SK-N-SH treated with all-trans-retinoic acid at 6 μM for 48 hours (cell line): Measurements from ENCODE around the gene MATK.

ENCODE experiments used
- CSDC2 ChIP-seq: fragments of 250-450 bp; sonication (Bioruptor Pico); IDR thresholded peaks from 2 replicates; pipeline ENCODE4 v1.5.0; 2020; ENCODE audit warnings: mild to moderate bottlenecking, moderate library complexity
- ESRRG ChIP-seq: fragments of 250-450 bp; sonication (Bioruptor Pico); IDR thresholded peaks from 2 replicates; pipeline ENCODE4 v1.6.1; 2021; ENCODE audit warnings: mild to moderate bottlenecking
- PATZ1 ChIP-seq: fragments of 250-450 bp; sonication (Bioruptor Pico); IDR thresholded peaks from 2 replicates; pipeline ENCODE4 v1.8.0; 2020; ENCODE audit warnings: mild to moderate bottlenecking, moderate library complexity, borderline replicate concordance
- PPARA ChIP-seq: fragments of 250-450 bp; sonication (Bioruptor Pico); IDR thresholded peaks from 2 replicates; pipeline ENCODE4 v1.5.0; 2020; ENCODE audit warnings: mild to moderate bottlenecking, borderline replicate concordance
- RARB ChIP-seq: fragments of 250-450 bp; sonication (Bioruptor Pico); IDR thresholded peaks from 2 replicates; pipeline ENCODE4 v1.8.0; 2021; ENCODE audit warnings: mild to moderate bottlenecking, moderate library complexity
- SNAI2 ChIP-seq: fragments of 250-450 bp; sonication (Bioruptor Pico); IDR thresholded peaks from 2 replicates; pipeline ENCODE4 v1.5.0; 2020; ENCODE audit warnings: mild to moderate bottlenecking, moderate library complexity
- ZFP3 ChIP-seq: fragments of 250-450 bp; sonication (Bioruptor Pico); IDR thresholded peaks from 2 replicates; pipeline ENCODE4 v1.5.0; 2020; ENCODE audit warnings: mild to moderate bottlenecking, moderate library complexity
- ZNF565 ChIP-seq: fragments of 450-650 bp; formaldehyde crosslinking; conservative IDR thresholded peaks from 2 replicates; pipeline ENCODE4 v1.5.0; 2020; ENCODE audit warnings: low read depth, mild to moderate bottlenecking, moderate library complexity
- TF ChIP-seq, protein P1 (sequence below): fragments of 250-450 bp; sonication (Bioruptor Pico); IDR thresholded peaks from 2 replicates; pipeline ENCODE4 v1.5.1; 2020; ENCODE audit warnings: low read depth, mild to moderate bottlenecking, moderate library complexity
- TF ChIP-seq, protein P2 (sequence below): fragments of 250-450 bp; sonication (Bioruptor Pico); IDR thresholded peaks from 2 replicates; pipeline ENCODE4 v1.5.0; 2020; ENCODE audit warnings: mild to moderate bottlenecking, moderate library complexity

- TF ChIP-seq, protein P1, sequence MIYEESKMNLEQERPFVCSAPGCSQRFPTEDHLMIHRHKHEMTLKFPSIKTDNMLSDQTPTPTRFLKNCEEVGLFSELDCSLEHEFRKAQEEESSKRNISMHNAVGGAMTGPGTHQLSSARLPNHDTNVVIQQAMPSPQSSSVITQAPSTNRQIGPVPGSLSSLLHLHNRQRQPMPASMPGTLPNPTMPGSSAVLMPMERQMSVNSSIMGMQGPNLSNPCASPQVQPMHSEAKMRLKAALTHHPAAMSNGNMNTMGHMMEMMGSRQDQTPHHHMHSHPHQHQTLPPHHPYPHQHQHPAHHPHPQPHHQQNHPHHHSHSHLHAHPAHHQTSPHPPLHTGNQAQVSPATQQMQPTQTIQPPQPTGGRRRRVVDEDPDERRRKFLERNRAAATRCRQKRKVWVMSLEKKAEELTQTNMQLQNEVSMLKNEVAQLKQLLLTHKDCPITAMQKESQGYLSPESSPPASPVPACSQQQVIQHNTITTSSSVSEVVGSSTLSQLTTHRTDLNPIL (CRISPR knock-in tag) = no peak
- TF ChIP-seq PATZ1 (CRISPR knock-in tag) = no peak
- TF ChIP-seq PPARA (CRISPR knock-in tag) = no peak
- no peak for TF ChIP-seq RARB
- no peak for TF ChIP-seq ESRRG (CRISPR knock-in tag)
- TF ChIP-seq ZNF565 (CRISPR knock-in tag) = no peak
- peak; percentile 98 for TF ChIP-seq ZFP3 (CRISPR knock-in tag)
- TF ChIP-seq, protein P2, sequence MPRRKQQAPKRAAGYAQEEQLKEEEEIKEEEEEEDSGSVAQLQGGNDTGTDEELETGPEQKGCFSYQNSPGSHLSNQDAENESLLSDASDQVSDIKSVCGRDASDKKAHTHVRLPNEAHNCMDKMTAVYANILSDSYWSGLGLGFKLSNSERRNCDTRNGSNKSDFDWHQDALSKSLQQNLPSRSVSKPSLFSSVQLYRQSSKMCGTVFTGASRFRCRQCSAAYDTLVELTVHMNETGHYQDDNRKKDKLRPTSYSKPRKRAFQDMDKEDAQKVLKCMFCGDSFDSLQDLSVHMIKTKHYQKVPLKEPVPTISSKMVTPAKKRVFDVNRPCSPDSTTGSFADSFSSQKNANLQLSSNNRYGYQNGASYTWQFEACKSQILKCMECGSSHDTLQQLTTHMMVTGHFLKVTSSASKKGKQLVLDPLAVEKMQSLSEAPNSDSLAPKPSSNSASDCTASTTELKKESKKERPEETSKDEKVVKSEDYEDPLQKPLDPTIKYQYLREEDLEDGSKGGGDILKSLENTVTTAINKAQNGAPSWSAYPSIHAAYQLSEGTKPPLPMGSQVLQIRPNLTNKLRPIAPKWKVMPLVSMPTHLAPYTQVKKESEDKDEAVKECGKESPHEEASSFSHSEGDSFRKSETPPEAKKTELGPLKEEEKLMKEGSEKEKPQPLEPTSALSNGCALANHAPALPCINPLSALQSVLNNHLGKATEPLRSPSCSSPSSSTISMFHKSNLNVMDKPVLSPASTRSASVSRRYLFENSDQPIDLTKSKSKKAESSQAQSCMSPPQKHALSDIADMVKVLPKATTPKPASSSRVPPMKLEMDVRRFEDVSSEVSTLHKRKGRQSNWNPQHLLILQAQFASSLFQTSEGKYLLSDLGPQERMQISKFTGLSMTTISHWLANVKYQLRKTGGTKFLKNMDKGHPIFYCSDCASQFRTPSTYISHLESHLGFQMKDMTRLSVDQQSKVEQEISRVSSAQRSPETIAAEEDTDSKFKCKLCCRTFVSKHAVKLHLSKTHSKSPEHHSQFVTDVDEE = no peak
- no peak for TF ChIP-seq SNAI2 (CRISPR knock-in tag)
- no peak for TF ChIP-seq CSDC2
Observed at GRCh38 chr19:3771000-3771905, 14.9 kb downstream of the MATK start.
